OCI-LY1 (cell line): ENCODE measurements around the gene EIF5A.

Experiments used
- H2AFZ ChIP-seq: fragments of 200-600 bp; sonication (generic), shearing (Covaris generic); 2 replicates; pipeline ENCODE4 v1.6.0; 2014; ENCODE audit warnings: antibody characterized with exemption, mild to moderate bottlenecking, low read length
- H3F3A ChIP-seq: fragments of 200-600 bp; sonication (generic), shearing (Covaris generic); 2 replicates; pipeline ENCODE4 v1.6.0; 2014; ENCODE audit warnings: mild to moderate bottlenecking, antibody characterized with exemption, low read length, moderate library complexity; ENCODE audit not compliant: insufficient read depth
- H3K27ac ChIP-seq: fragments of 200-600 bp; sonication (generic); 2 replicates; pipeline ENCODE4 v1.5.1; 2014; ENCODE audit warnings: low read length, mixed run types, mild to moderate bottlenecking, low read depth; ENCODE audit not compliant: poor library complexity, severe bottlenecking
- H3K27me3 ChIP-seq: fragments of 200-600 bp; sonication (generic); 2 replicates; pipeline ENCODE4 v1.6.0; 2014; ENCODE audit warnings: antibody characterized with exemption, mild to moderate bottlenecking, low read length, moderate library complexity; ENCODE audit not compliant: insufficient read depth
- H3K36me3 ChIP-seq: fragments of 200-600 bp; sonication (generic); 2 replicates; pipeline ENCODE4 v1.6.1; 2014; ENCODE audit warnings: mild to moderate bottlenecking, antibody characterized with exemption, low read length, moderate library complexity, mixed read lengths; ENCODE audit not compliant: insufficient read depth
- H3K4me1 ChIP-seq: fragments of 200-600 bp; sonication (generic); 2 replicates; pipeline ENCODE4 v1.5.1; 2014; ENCODE audit warnings: mild to moderate bottlenecking, low read length, moderate library complexity; ENCODE audit not compliant: insufficient read depth, severe bottlenecking
- H3K4me2 ChIP-seq: fragments of 200-600 bp; sonication (generic), shearing (Covaris generic); 2 replicates; pipeline ENCODE4 v1.6.1; 2014; ENCODE audit warnings: low read length
- H3K4me3 ChIP-seq: fragments of 200-600 bp; sonication (generic); 2 replicates; pipeline ENCODE4 v1.5.1; 2014; ENCODE audit warnings: low read length, low read depth, mild to moderate bottlenecking, mixed read lengths; ENCODE audit not compliant: poor library complexity, severe bottlenecking
- H3K79me2 ChIP-seq: fragments of 200-600 bp; shearing (Covaris generic); 2 replicates; pipeline ENCODE4 v1.6.1; 2016; ENCODE audit warnings: mixed run types, low read length, mixed read lengths; ENCODE audit not compliant: insufficient read depth
- H3K9ac ChIP-seq: fragments of 200-600 bp; sonication (generic), shearing (Covaris generic); 2 replicates; pipeline ENCODE4 v1.6.1; 2014; ENCODE audit warnings: mild to moderate bottlenecking, low read length, mixed read lengths
- H3K9me2 ChIP-seq: fragments of 200-600 bp; sonication (generic), shearing (Covaris generic); 2 replicates; pipeline ENCODE4 v1.6.1; 2014; ENCODE audit warnings: low read depth, mild to moderate bottlenecking, low read length, mixed read lengths
- H3K9me3 ChIP-seq: fragments of 200-600 bp; shearing (Covaris generic); 2 replicates; pipeline ENCODE4 v1.6.1; 2014; ENCODE audit warnings: low read length, mixed read lengths
- H4K20me1 ChIP-seq: fragments of 200-600 bp; sonication (generic), shearing (Covaris generic); 2 replicates; pipeline ENCODE4 v1.6.0; 2016; ENCODE audit warnings: mild to moderate bottlenecking, low read length; ENCODE audit not compliant: insufficient read depth
- EZH2 ChIP-seq: fragments of 200-600 bp; sonication (generic), shearing (Covaris generic); IDR thresholded peaks from 2 replicates; pipeline ENCODE4 v1.8.0; 2017; ENCODE audit warnings: borderline replicate concordance, mixed run types, mild to moderate bottlenecking, antibody characterized with exemption, low read length, moderate library complexity, mixed read lengths
- TF ChIP-seq, protein P1 (sequence below): fragments of 200-600 bp; sonication (generic), shearing (Covaris generic); IDR thresholded peaks from 2 replicates; pipeline ENCODE4 v1.5.1; 2017; ENCODE audit warnings: mild to moderate bottlenecking, antibody characterized with exemption, low read length, moderate library complexity, mixed read lengths

The EIF5A gene

DNA sequence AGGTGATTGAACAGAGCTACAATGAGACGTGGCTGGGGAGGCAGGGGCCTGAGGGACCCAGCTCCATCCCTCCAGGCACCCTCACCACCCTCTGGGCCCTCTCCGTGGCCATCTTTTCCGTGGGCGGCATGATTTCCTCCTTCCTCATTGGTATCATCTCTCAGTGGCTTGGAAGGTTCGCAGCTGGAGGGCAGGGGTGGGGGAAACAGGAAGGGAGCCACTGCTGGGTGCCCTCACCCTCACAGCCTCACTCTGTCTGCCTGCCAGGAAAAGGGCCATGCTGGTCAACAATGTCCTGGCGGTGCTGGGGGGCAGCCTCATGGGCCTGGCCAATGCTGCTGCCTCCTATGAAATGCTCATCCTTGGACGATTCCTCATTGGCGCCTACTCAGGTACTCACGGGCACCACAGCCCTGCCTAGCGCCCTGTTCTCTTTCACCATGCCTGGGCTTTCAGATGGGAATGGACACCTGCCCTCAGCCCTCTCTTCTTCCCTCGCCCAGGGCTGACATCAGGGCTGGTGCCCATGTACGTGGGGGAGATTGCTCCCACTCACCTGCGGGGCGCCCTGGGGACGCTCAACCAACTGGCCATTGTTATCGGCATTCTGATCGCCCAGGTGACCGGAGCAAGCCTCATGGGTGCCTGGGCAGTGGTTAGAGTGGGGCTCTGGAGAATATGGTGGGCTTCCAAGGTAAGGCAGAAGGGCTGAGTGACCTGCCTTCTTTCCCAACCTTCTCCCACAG, 23.8 kb upstream of the EIF5A start:
- Histone ChIP-seq H3K36me3 (no peaks in the 10 kb centered on the region), H3K4me3 (no peak overlapping the region), H3K79me2 (no peaks in the 10 kb centered on the region), H3K9ac (no peak overlapping the region), H3K27me3 (peaks cover 12% of the 10 kb centered on the region), H3K9me3 (no peaks in the 10 kb centered on the region), H3F3A (no peaks in the 10 kb centered on the region), H2AFZ (no peak overlapping the region), H3K9me2 (no peaks in the 10 kb centered on the region), H3K4me2 (no peak overlapping the region), H4K20me1 (no peaks in the 10 kb centered on the region), H3K27ac (no peak overlapping the region), H3K4me1 (peaks cover 15% of the 10 kb centered on the region)
- no peak for TF ChIP-seq EZH2
- TF ChIP-seq, protein P1, sequence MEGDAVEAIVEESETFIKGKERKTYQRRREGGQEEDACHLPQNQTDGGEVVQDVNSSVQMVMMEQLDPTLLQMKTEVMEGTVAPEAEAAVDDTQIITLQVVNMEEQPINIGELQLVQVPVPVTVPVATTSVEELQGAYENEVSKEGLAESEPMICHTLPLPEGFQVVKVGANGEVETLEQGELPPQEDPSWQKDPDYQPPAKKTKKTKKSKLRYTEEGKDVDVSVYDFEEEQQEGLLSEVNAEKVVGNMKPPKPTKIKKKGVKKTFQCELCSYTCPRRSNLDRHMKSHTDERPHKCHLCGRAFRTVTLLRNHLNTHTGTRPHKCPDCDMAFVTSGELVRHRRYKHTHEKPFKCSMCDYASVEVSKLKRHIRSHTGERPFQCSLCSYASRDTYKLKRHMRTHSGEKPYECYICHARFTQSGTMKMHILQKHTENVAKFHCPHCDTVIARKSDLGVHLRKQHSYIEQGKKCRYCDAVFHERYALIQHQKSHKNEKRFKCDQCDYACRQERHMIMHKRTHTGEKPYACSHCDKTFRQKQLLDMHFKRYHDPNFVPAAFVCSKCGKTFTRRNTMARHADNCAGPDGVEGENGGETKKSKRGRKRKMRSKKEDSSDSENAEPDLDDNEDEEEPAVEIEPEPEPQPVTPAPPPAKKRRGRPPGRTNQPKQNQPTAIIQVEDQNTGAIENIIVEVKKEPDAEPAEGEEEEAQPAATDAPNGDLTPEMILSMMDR, result no peak

DNA sequence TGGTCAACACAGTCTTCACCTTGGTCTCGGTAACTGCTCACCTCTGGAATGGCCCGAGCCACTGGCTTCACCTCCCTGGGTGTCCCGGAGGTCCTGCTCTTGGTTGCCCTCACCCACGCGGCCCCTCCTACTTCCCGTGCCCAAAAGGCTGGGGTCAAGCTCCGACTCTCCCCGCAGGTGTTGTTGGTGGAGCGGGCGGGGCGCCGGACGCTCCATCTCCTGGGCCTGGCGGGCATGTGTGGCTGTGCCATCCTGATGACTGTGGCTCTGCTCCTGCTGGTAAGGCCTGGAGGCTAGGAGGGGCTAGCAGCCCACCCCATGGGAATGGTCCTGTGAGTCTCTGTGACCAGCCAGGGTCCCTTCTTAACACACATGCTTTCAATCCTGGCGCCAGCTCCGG, 22.5 kb upstream of the EIF5A start:
- H3K9ac ChIP-seq, result no peak overlapping the region
- no peaks in the 10 kb centered on the region for H3K9me3 ChIP-seq
- H3K27ac ChIP-seq, result no peak overlapping the region
- H3K79me2 ChIP-seq, result no peaks in the 10 kb centered on the region
- H3F3A ChIP-seq, result no peaks in the 10 kb centered on the region
- no peaks in the 10 kb centered on the region for H3K9me2 ChIP-seq
- H3K36me3 ChIP-seq, result no peaks in the 10 kb centered on the region
- H2AFZ ChIP-seq, result no peak overlapping the region
- H3K27me3 ChIP-seq, result peaks cover 12% of the 10 kb centered on the region
- H4K20me1 ChIP-seq, result no peaks in the 10 kb centered on the region
- TF ChIP-seq, protein P1, result no peak
- TF ChIP-seq EZH2, result no peak
- H3K4me3 ChIP-seq, result no peak overlapping the region
- peaks cover 15% of the 10 kb centered on the region for H3K4me1 ChIP-seq
- no peak overlapping the region for H3K4me2 ChIP-seq

DNA sequence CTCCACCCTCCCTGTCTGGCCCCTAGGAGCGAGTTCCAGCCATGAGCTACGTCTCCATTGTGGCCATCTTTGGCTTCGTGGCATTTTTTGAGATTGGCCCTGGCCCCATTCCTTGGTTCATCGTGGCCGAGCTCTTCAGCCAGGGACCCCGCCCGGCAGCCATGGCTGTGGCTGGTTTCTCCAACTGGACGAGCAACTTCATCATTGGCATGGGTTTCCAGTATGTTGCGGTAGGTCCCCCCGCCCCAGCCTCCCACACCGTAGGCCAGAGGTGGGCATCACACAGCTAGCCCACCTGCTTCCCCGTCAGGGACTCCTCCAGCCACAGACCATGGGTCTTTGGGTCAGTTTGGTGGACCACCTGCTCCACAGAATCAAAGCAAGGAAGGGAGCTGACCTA, 21.7 kb upstream of the EIF5A start:
- Histone ChIP-seq H4K20me1 (no peaks in the 10 kb centered on the region), H3F3A (no peaks in the 10 kb centered on the region)
- TF ChIP-seq EZH2, result no peak
- TF ChIP-seq, protein P1, result no peak

More for the DNA sequence above, 21.7 kb upstream of the EIF5A start:
- no peak overlapping the region for H3K27ac ChIP-seq
- H3K4me2 ChIP-seq, result no peak overlapping the region
- H3K4me3 ChIP-seq, result no peak overlapping the region
- H3K36me3 ChIP-seq, result no peaks in the 10 kb centered on the region
- no peak overlapping the region for H3K9ac ChIP-seq
- H3K79me2 ChIP-seq, result no peaks in the 10 kb centered on the region
- peaks cover 12% of the 10 kb centered on the region for H3K27me3 ChIP-seq
- H3K9me2 ChIP-seq, result no peaks in the 10 kb centered on the region
- H3K4me1 ChIP-seq, result peaks cover 14% of the 10 kb centered on the region
- H3K9me3 ChIP-seq, result no peaks in the 10 kb centered on the region
- no peak overlapping the region for H2AFZ ChIP-seq
